Panc1 (cell line): ENCODE data around the gene RASSF4.

ENCODE experiments used
- POLR2AphosphoS5 ChIP-seq: IDR thresholded peaks from 2 replicates; pipeline ENCODE4 v1.6.1; 2012; ENCODE audit warnings: mild to moderate bottlenecking, low read depth, low read length, moderate library complexity
- SIN3A ChIP-seq: IDR thresholded peaks from 2 replicates; pipeline ENCODE4 v1.6.1; 2012; ENCODE audit warnings: low read depth, mild to moderate bottlenecking, low read length, moderate library complexity, borderline replicate concordance; ENCODE audit not compliant: insufficient read depth
- TF ChIP-seq, protein P1 (sequence below): fragments of 450-650 bp; IDR thresholded peaks from 2 replicates; pipeline ENCODE4 v1.5.1; 2017; ENCODE audit warnings: mild to moderate bottlenecking

DNA sequence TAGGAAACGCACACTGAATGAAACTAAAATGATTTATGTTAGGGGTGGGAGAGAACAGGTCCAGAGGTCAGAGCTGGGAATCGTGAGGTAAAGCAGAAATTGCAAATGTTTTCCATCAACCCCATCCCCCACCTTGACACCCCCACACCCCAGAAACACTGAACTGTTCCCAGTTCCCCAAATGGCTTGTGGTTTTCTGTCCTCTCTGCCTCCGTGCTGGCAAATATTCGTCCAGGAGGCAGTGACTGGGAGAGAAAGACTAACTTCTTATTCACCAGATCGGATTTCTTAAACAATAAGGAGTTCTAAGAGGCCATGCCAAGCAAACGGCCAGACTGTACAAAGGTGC, 730 bp upstream of the RASSF4 start:
- TF ChIP-seq, protein P1, sequence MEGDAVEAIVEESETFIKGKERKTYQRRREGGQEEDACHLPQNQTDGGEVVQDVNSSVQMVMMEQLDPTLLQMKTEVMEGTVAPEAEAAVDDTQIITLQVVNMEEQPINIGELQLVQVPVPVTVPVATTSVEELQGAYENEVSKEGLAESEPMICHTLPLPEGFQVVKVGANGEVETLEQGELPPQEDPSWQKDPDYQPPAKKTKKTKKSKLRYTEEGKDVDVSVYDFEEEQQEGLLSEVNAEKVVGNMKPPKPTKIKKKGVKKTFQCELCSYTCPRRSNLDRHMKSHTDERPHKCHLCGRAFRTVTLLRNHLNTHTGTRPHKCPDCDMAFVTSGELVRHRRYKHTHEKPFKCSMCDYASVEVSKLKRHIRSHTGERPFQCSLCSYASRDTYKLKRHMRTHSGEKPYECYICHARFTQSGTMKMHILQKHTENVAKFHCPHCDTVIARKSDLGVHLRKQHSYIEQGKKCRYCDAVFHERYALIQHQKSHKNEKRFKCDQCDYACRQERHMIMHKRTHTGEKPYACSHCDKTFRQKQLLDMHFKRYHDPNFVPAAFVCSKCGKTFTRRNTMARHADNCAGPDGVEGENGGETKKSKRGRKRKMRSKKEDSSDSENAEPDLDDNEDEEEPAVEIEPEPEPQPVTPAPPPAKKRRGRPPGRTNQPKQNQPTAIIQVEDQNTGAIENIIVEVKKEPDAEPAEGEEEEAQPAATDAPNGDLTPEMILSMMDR = no peak
- TF ChIP-seq SIN3A = no peak
- no peak for TF ChIP-seq POLR2AphosphoS5
